A673 (cell line): ENCODE measurements around the gene PKP1.

Source experiments
- EZH2 ChIP-seq: fragments of 200-600 bp; sonication (generic); IDR thresholded peaks from 2 replicates; pipeline ENCODE4 v1.6.1; 2017; ENCODE audit warnings: borderline replicate concordance, low read depth, mild to moderate bottlenecking, mixed read lengths, antibody characterized with exemption, low read length; ENCODE audit not compliant: poor library complexity, severe bottlenecking
- TF ChIP-seq, protein P1 (sequence below): fragments of 300-800, 200-600 bp; sonication (generic); conservative IDR thresholded peaks from 2 replicates; pipeline ENCODE4 v1.5.1; 2017; ENCODE audit warnings: low read depth, mild to moderate bottlenecking, antibody characterized with exemption, low read length, moderate library complexity, mixed read lengths

DNA sequence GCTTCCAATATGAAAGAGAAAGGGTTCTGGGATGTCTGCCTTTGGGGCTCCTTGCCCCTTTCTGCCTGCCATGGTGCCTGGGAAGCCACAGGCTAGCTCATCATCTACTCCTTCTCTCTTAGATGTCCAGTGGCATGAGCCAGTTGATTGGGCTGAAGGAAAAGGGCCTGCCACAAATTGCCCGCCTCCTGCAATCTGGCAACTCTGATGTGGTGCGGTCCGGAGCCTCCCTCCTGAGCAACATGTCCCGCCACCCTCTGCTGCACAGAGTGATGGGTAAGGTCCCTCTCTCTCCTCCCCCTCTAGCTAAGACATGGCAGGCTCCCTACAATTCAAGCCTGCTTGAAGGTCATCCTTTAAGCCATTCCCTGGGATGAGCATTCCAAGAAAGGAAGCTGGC lies 41.0 kb downstream of the PKP1 start:
- TF ChIP-seq, protein P1, sequence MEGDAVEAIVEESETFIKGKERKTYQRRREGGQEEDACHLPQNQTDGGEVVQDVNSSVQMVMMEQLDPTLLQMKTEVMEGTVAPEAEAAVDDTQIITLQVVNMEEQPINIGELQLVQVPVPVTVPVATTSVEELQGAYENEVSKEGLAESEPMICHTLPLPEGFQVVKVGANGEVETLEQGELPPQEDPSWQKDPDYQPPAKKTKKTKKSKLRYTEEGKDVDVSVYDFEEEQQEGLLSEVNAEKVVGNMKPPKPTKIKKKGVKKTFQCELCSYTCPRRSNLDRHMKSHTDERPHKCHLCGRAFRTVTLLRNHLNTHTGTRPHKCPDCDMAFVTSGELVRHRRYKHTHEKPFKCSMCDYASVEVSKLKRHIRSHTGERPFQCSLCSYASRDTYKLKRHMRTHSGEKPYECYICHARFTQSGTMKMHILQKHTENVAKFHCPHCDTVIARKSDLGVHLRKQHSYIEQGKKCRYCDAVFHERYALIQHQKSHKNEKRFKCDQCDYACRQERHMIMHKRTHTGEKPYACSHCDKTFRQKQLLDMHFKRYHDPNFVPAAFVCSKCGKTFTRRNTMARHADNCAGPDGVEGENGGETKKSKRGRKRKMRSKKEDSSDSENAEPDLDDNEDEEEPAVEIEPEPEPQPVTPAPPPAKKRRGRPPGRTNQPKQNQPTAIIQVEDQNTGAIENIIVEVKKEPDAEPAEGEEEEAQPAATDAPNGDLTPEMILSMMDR, result no peak
- no peak for TF ChIP-seq EZH2
